ENCODE results near the gene TCFL5.

Gene TCFL5

DNA sequence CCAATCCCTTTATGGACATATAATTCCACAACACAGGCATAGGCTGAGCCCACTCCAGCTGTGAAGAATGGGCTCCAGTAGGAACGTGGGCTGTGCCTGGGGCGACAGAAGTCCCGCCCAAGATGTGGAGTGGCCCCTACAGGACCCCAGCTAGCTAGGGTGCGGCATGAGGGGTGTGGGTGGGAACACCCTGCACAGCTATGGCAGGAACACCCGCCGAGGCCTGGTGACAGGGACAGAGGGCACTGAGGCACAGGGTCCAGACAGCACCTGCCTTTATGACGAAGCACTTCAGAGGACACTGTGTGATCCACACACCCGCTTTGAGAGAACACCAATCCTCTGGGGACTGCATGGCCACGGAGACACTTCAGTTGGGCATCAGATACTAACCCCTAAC is 28.2 kb upstream of the TCFL5 start:
- TF ChIP-seq SIN3A (IDR thresholded peaks at IDR 0.05; ENCODE audit: borderline replicate concordance, insufficient read depth, low read length) (no peak), TAF1 (IDR thresholded peaks at IDR 0.05; ENCODE audit: borderline replicate concordance, insufficient read depth, low read length) (no peak)

DNA sequence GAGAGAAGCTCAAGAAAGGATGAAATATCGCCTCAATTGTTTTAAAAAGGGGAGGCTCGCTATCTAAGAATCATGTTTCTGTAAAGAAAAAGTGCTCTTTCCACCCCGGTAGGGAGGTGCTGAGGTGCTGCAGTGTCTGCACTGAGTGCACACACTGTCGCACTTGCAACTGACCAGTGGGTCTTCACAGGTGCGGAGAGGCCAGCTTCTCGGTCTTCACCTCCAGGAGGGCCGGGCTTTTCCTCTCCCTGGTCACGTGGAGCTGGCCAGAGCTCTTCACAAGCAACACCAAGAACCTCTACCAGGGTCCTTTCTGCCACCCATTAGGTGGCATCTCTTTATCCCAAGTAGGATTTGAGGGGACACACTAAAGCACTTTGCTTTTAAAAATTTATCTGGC is 27.8 kb upstream of the TCFL5 start:
- TF ChIP-seq FOXP2 (optimal IDR thresholded peaks at IDR 0.05; ENCODE audit: borderline replicate concordance, extremely low read depth, extremely low read length, insufficient read depth) (no peak), SIN3A (IDR thresholded peaks at IDR 0.05; ENCODE audit: borderline replicate concordance, insufficient read depth, low read length) (no peak), POLR2AphosphoS5 (IDR thresholded peaks at IDR 0.05; ENCODE audit: low read depth, low read length) (no peak), TAF1 (IDR thresholded peaks at IDR 0.05; ENCODE audit: borderline replicate concordance, insufficient read depth, low read length) (no peak)
- TF ChIP-seq, protein P1, sequence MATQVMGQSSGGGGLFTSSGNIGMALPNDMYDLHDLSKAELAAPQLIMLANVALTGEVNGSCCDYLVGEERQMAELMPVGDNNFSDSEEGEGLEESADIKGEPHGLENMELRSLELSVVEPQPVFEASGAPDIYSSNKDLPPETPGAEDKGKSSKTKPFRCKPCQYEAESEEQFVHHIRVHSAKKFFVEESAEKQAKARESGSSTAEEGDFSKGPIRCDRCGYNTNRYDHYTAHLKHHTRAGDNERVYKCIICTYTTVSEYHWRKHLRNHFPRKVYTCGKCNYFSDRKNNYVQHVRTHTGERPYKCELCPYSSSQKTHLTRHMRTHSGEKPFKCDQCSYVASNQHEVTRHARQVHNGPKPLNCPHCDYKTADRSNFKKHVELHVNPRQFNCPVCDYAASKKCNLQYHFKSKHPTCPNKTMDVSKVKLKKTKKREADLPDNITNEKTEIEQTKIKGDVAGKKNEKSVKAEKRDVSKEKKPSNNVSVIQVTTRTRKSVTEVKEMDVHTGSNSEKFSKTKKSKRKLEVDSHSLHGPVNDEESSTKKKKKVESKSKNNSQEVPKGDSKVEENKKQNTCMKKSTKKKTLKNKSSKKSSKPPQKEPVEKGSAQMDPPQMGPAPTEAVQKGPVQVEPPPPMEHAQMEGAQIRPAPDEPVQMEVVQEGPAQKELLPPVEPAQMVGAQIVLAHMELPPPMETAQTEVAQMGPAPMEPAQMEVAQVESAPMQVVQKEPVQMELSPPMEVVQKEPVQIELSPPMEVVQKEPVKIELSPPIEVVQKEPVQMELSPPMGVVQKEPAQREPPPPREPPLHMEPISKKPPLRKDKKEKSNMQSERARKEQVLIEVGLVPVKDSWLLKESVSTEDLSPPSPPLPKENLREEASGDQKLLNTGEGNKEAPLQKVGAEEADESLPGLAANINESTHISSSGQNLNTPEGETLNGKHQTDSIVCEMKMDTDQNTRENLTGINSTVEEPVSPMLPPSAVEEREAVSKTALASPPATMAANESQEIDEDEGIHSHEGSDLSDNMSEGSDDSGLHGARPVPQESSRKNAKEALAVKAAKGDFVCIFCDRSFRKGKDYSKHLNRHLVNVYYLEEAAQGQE (IDR thresholded peaks at IDR 0.05; ENCODE audit: insufficient read depth in 1 of 2, low read depth in 2 of 2, low read length in 2 of 2): no peak

DNA sequence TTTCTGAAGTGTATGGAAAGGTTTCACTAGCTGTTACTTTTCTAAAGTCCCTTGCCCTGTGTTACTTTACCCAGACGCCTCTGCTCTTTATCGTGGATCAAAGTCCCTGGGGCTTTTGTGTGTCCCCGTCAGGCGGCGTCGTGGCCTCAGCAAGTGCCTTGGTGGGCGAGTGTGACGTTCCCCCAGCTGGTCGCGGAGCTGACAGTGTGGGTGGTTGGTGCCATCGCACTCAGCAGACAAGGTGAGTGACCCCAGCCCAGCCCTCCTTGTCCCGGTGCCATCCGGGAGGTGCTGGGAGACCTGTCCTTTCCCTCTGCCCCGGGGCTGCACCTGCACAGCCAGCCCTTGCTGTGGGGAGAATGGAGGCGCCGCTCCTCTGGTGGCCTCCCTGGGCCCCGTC is 27.3 kb upstream of the TCFL5 start:
- no peak for TF ChIP-seq POLR2AphosphoS5 (IDR thresholded peaks at IDR 0.05; ENCODE audit: low read depth, low read length)
- TF ChIP-seq TAF1 (IDR thresholded peaks at IDR 0.05; ENCODE audit: borderline replicate concordance, insufficient read depth, low read length): no peak
- TF ChIP-seq, protein P1 (IDR thresholded peaks at IDR 0.05; ENCODE audit: insufficient read depth in 1 of 2, low read depth in 2 of 2, low read length in 2 of 2): no peak
- no peak for TF ChIP-seq SIN3A (IDR thresholded peaks at IDR 0.05; ENCODE audit: borderline replicate concordance, insufficient read depth, low read length)
- no peak for TF ChIP-seq FOXP2 (optimal IDR thresholded peaks at IDR 0.05; ENCODE audit: borderline replicate concordance, extremely low read depth, extremely low read length, insufficient read depth)

DNA sequence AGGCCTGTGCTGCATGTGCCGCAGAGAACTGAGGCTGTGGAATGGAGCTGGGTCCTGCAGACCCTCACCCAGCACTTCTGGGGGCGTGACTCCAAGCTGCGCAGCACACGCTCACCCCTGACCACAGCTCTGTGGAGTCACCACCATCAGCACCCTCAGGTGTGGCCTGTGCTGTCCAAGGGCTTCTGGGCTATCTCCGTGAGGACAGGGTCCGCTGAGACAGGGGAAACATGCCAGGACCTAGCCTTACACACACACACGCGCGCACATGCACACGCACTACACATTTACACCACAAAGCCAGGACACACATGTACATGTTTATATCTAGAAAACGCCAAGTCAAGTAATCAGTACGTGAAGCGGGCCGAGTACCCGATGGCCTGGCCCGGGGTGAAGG is 26.8 kb upstream of the TCFL5 start:
- no peak for TF ChIP-seq POLR2AphosphoS5 (IDR thresholded peaks at IDR 0.05; ENCODE audit: low read depth, low read length)
- TF ChIP-seq, protein P1 (IDR thresholded peaks at IDR 0.05; ENCODE audit: insufficient read depth in 1 of 2, low read depth in 2 of 2, low read length in 2 of 2): no peak
- no peak for TF ChIP-seq SIN3A (IDR thresholded peaks at IDR 0.05; ENCODE audit: borderline replicate concordance, insufficient read depth, low read length)

DNA sequence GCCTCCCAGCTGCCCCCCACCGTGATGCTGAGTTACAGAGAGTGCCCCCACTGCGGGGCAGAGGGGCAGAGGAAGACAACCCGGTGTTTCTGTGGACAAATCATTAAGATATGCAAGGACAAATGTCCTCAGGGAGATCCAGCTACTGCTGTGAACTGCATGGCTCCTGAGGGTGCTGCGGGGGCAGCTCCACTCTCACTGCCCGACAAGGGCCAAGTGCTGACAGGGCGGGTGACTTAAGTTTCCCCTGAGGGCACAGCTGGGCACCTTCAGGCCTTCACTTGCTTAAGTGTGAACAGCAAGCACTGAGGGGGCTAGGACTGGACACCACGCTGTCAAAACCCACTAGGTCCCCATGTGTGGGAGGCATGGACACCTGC is 26.2 kb upstream of the TCFL5 start:
- TF ChIP-seq, protein P1 (IDR thresholded peaks at IDR 0.05; ENCODE audit: insufficient read depth in 1 of 2, low read depth in 2 of 2, low read length in 2 of 2): no peak

Data from PFSK-1 (cell line).